ENCODE results near the gene XKR7. TPM values are rescaled to one million over a fixed set of nuclear protein-coding genes. Genes with fewer than 3 reads are reported as not detected.
A peak's percentile ranks its signal among the peaks of the same experiment; 100 is the strongest.

The XKR7 gene
- total and polyA plus RNA-seq, 4 donors, result 0.13 TPM; not detected in 3

DNA sequence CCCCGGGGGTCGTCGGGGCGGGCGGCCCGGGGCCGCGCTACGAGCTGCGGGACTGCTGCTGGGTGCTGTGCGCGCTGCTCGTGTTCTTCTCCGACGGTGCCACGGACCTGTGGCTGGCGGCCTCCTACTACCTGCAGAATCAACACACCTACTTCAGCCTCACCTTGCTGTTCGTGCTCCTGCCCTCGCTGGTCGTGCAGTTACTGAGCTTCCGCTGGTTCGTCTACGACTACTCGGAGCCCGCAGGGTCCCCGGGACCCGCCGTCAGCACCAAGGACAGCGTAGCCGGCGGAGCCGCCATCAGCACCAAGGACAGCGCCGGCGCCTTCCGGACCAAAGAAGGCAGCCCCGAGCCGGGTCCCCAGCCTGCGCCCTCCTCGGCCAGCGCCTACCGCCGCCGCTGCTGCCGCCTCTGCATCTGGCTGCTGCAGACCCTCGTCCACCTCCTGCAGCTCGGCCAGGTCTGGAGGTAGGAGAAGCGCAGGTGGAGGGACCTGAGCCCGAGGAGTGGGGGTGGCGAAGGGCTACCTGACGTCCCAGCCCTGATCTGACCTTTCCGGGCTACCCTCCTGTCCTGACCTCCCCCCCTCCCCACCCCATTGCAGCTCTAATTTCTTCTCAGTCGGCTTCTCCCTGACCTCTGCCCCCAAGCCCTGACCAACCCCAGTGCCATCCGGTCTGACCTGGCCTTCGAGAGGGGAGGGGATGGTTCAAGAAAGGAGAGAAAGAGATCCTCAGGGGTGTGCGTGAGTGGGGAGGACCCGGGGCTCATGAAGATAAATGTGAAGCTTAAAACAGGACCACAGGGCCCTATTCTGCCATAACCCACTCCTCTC lies 558 bp downstream of the XKR7 start:
- peak; percentile 75 to 93 for DNase-seq

GRCh38 chr20:31969991-31970390 lies 2.0 kb downstream of the XKR7 start:
- peaks cover 3% of the 10 kb centered on the region for H3K9me3 ChIP-seq (ENCODE audit: control insufficient read depth, low read length)
- DNase-seq (no peak), ATAC-seq (ENCODE audit: low FRiP score) (no peak)
- H3K27me3 ChIP-seq (ENCODE audit: control insufficient read depth in 1 of 2, insufficient read depth in 2 of 2, low read length in 1 of 2), result no peaks in the 10 kb centered on the region
- H3K36me3 ChIP-seq (ENCODE audit: control insufficient read depth in 1 of 2, insufficient read depth in 2 of 2, low read length in 1 of 2), result no peaks in the 10 kb centered on the region
- H3K4me3 ChIP-seq (ENCODE audit: low read length in 2 of 2), result no peak overlapping the region
- H3K27ac ChIP-seq (ENCODE audit: low read depth in 1 of 2, low read length in 2 of 2), result no peak overlapping the region
- intact Hi-C loops (cut with DNase I), result no loop called here
- no peaks in the 10 kb centered on the region for H3K4me1 ChIP-seq (ENCODE audit: control insufficient read depth in 1 of 2, insufficient read depth in 2 of 2, low read length in 2 of 2)
- 53 to 56% methylated on average over 5 of the region's 5 CpGs for WGBS, 2 donors

More for the DNA sequence above, 558 bp downstream of the XKR7 start:
- peaks cover 3% of the 10 kb centered on the region for H3K9me3 ChIP-seq (ENCODE audit: control insufficient read depth, low read length)
- intact Hi-C loops (cut with DNase I), result no loop called here
- peak; percentile 90 for ATAC-seq (ENCODE audit: low FRiP score)
- no peak overlapping the region for H3K4me3 ChIP-seq (ENCODE audit: low read length in 2 of 2)
- H3K27me3 ChIP-seq (ENCODE audit: control insufficient read depth in 1 of 2, insufficient read depth in 2 of 2, low read length in 1 of 2), result no peaks in the 10 kb centered on the region
- 2% methylated on average over 53 to 57 of the region's 57 CpGs for WGBS, 2 donors
- no peaks in the 10 kb centered on the region for H3K4me1 ChIP-seq (ENCODE audit: control insufficient read depth in 1 of 2, insufficient read depth in 2 of 2, low read length in 2 of 2)
- H3K27ac ChIP-seq (ENCODE audit: low read depth in 1 of 2, low read length in 2 of 2), result no peak overlapping the region
- no peaks in the 10 kb centered on the region for H3K36me3 ChIP-seq (ENCODE audit: control insufficient read depth in 1 of 2, insufficient read depth in 2 of 2, low read length in 1 of 2)

- Histone ChIP-seq H3K9me3 (ENCODE audit: control insufficient read depth, low read length) (no peaks in the 10 kb centered on the region), H3K4me3 (ENCODE audit: low read length in 2 of 2) (no peak overlapping the region), H3K36me3 (ENCODE audit: control insufficient read depth in 1 of 2, insufficient read depth in 2 of 2, low read length in 1 of 2) (no peaks in the 10 kb centered on the region), H3K27me3 (ENCODE audit: control insufficient read depth in 1 of 2, insufficient read depth in 2 of 2, low read length in 1 of 2) (no peaks in the 10 kb centered on the region), H3K4me1 (ENCODE audit: control insufficient read depth in 1 of 2, insufficient read depth in 2 of 2, low read length in 2 of 2) (no peaks in the 10 kb centered on the region), H3K27ac (ENCODE audit: low read depth in 1 of 2, low read length in 2 of 2) (no peak overlapping the region)
- 14 to 22% methylated on average over 4 of the region's 4 CpGs for WGBS, 2 donors
- intact Hi-C loops (cut with DNase I), result no loop called here
- DNase-seq (no peak), ATAC-seq (ENCODE audit: low FRiP score) (no peak)
Observed at GRCh38 chr20:31972471-31973021, 4.6 kb downstream of the XKR7 start.

DNA sequence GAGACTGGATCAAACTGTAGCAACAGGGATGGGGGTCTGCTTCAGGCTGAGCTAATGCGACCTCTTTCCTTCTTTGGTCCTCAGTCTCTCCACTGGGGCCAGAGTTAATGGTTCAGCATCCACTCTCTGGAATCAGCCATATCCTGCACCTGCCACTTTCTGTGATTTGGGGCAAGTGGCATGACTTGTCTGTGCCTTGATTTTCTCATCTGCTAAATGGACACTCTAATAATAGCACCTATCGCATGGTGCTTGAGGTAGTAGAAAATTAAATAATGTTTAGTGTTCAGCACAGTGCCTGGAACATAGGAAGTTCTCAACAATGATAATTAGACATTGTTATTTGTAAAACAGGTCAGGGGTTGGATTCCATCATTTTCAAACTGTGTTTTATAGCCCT lies 6.3 kb downstream of the XKR7 start:
- ATAC-seq (ENCODE audit: low FRiP score), result no peak
- Histone ChIP-seq H3K9me3 (ENCODE audit: control insufficient read depth, low read length) (no peaks in the 10 kb centered on the region), H3K27ac (ENCODE audit: low read depth in 1 of 2, low read length in 2 of 2) (no peak overlapping the region), H3K27me3 (ENCODE audit: control insufficient read depth in 1 of 2, insufficient read depth in 2 of 2, low read length in 1 of 2) (no peaks in the 10 kb centered on the region), H3K36me3 (ENCODE audit: control insufficient read depth in 1 of 2, insufficient read depth in 2 of 2, low read length in 1 of 2) (no peaks in the 10 kb centered on the region), H3K4me1 (ENCODE audit: control insufficient read depth in 1 of 2, insufficient read depth in 2 of 2, low read length in 2 of 2) (no peaks in the 10 kb centered on the region), H3K4me3 (ENCODE audit: low read length in 2 of 2) (no peak overlapping the region)
- WGBS, 2 donors, result 86% methylated on average over 2 of the region's 2 CpGs
- no peak for DNase-seq
- intact Hi-C loops (cut with DNase I), result no loop called here

GRCh38 chr20:31974951-31975487 lies 7.1 kb downstream of the XKR7 start:
- Histone ChIP-seq H3K4me3 (ENCODE audit: low read length in 2 of 2) (no peak overlapping the region), H3K27ac (ENCODE audit: low read depth in 1 of 2, low read length in 2 of 2) (no peak overlapping the region), H3K9me3 (ENCODE audit: control insufficient read depth, low read length) (no peaks in the 10 kb centered on the region), H3K4me1 (ENCODE audit: control insufficient read depth in 1 of 2, insufficient read depth in 2 of 2, low read length in 2 of 2) (no peaks in the 10 kb centered on the region), H3K27me3 (ENCODE audit: control insufficient read depth in 1 of 2, insufficient read depth in 2 of 2, low read length in 1 of 2) (no peaks in the 10 kb centered on the region), H3K36me3 (ENCODE audit: control insufficient read depth in 1 of 2, insufficient read depth in 2 of 2, low read length in 1 of 2) (no peaks in the 10 kb centered on the region)
- intact Hi-C loops (cut with DNase I), result no loop called here
- no peak for DNase-seq
- no peak for ATAC-seq (ENCODE audit: low FRiP score)
- WGBS, 2 donors, result 7 to 12% methylated on average over 10 of the region's 10 CpGs

GRCh38 chr20:31975874-31976273 lies 7.9 kb downstream of the XKR7 start:
- intact Hi-C loops (cut with DNase I), result no loop called here
- H3K4me3 ChIP-seq (ENCODE audit: low read length in 2 of 2), result no peak overlapping the region
- no peaks in the 10 kb centered on the region for H3K4me1 ChIP-seq (ENCODE audit: control insufficient read depth in 1 of 2, insufficient read depth in 2 of 2, low read length in 2 of 2)
- 81 to 82% methylated on average over 2 of the region's 2 CpGs for WGBS, 2 donors
- no peaks in the 10 kb centered on the region for H3K27me3 ChIP-seq (ENCODE audit: control insufficient read depth in 1 of 2, insufficient read depth in 2 of 2, low read length in 1 of 2)
- DNase-seq (no peak), ATAC-seq (ENCODE audit: low FRiP score) (no peak)
- no peaks in the 10 kb centered on the region for H3K36me3 ChIP-seq (ENCODE audit: control insufficient read depth in 1 of 2, insufficient read depth in 2 of 2, low read length in 1 of 2)
- no peak overlapping the region for H3K27ac ChIP-seq (ENCODE audit: low read depth in 1 of 2, low read length in 2 of 2)
- no peaks in the 10 kb centered on the region for H3K9me3 ChIP-seq (ENCODE audit: control insufficient read depth, low read length)

DNA sequence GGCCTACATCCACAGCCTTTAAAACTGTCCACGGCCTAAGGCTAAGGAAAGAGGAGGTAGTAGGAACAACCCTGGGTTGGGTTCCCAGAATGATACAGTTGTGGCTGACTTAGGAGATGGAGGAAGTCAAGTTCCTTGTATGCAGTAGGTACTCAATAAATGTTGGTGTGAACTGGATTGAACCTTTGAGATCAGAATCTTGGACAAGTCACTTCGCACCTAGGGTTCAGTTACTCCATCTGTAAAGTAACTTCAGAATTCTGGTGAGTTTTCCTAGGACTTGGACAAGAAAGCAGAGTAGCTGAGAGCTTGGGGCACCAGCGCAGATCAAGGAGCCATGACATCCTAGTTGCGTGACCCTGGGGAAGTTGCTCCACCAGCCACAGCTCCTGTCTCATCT lies 9.1 kb downstream of the XKR7 start:
- no peak for DNase-seq
- intact Hi-C loops (cut with DNase I), result no loop called here
- H3K4me1 ChIP-seq (ENCODE audit: control insufficient read depth in 1 of 2, insufficient read depth in 2 of 2, low read length in 2 of 2), result no peaks in the 10 kb centered on the region
- no peaks in the 10 kb centered on the region for H3K9me3 ChIP-seq (ENCODE audit: control insufficient read depth, low read length)
- no peak overlapping the region for H3K27ac ChIP-seq (ENCODE audit: low read depth in 1 of 2, low read length in 2 of 2)
- no peaks in the 10 kb centered on the region for H3K36me3 ChIP-seq (ENCODE audit: control insufficient read depth in 1 of 2, insufficient read depth in 2 of 2, low read length in 1 of 2)
- ATAC-seq (ENCODE audit: low FRiP score), result no peak
- H3K4me3 ChIP-seq (ENCODE audit: low read length in 2 of 2), result no peak overlapping the region
- H3K27me3 ChIP-seq (ENCODE audit: control insufficient read depth in 1 of 2, insufficient read depth in 2 of 2, low read length in 1 of 2), result no peaks in the 10 kb centered on the region
- WGBS, 2 donors, result 83 to 97% methylated on average over 4 of the region's 4 CpGs

DNA sequence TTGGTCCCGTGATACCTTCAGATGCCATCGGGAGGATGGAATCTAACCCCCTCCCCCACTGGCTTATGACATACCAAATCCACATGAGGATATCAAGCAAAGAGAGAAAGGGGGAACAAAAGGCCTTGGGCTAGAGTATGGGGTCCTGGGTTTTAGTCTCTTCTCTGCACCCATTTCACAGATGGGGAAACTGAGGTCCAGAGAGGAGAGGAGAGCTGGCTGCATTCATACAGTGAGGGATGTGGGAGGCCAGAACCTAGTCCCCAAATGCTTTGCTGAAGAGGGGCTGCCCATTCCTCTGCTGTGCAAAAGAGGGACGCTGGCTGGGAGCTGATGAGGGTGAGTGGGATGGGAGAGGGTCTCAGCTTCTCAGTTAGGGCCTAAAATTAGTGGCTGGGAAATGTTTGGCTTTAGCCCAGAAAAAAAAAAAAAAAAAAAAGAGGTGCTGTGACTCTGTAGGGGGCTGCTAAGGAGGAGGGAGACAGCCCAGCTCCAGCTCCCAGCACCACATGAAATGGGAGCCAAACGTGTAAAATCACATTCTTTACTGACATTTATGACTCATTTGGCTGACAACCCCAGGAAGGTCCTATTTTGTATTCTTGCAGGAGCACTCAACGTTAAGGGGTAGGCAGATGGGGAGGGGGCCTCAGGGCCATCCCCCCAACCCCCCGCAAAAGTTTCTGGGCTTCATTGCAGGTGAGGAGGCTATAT lies 11.9 kb downstream of the XKR7 start:
- ATAC-seq (ENCODE audit: low FRiP score) (no peak), DNase-seq (no peak)
- intact Hi-C loops (cut with DNase I), result no loop called here
- no peak overlapping the region for H3K27ac ChIP-seq (ENCODE audit: low read depth in 1 of 2, low read length in 2 of 2)
- H3K4me1 ChIP-seq (ENCODE audit: control insufficient read depth in 1 of 2, insufficient read depth in 2 of 2, low read length in 2 of 2), result no peaks in the 10 kb centered on the region
- 50 to 51% methylated on average over 6 of the region's 6 CpGs for WGBS, 2 donors
- H3K9me3 ChIP-seq (ENCODE audit: control insufficient read depth, low read length), result no peaks in the 10 kb centered on the region
- no peaks in the 10 kb centered on the region for H3K36me3 ChIP-seq (ENCODE audit: control insufficient read depth in 1 of 2, insufficient read depth in 2 of 2, low read length in 1 of 2)
- H3K27me3 ChIP-seq (ENCODE audit: control insufficient read depth in 1 of 2, insufficient read depth in 2 of 2, low read length in 1 of 2), result no peaks in the 10 kb centered on the region
- H3K4me3 ChIP-seq (ENCODE audit: low read length in 2 of 2), result no peak overlapping the region
